HL-60 (cell line): Measurements from ENCODE around the gene RBM18.

ENCODE experiments used
- DNase-seq, 2 experiments: peaks; one replicate each; pipeline ENCODE4 v3.0.0-alpha.2; 2010 to 2020; ENCODE audit warnings: low read depth in 1 of 2, low spot score in 1 of 2
- H3K27ac ChIP-seq: fragments of 250-450 bp; sonication (Bioruptor Pico); replicated peaks from 2 replicates; pipeline ENCODE4 v1.5.1; 2020; ENCODE audit warnings: mild to moderate bottlenecking, moderate library complexity
- H3K27me3 ChIP-seq: fragments of 250-450 bp; sonication (Bioruptor Pico); 2 replicates; pipeline ENCODE4 v1.5.1; 2021; ENCODE audit warnings: mild to moderate bottlenecking, moderate library complexity; ENCODE audit not compliant: insufficient read depth, poor library complexity, severe bottlenecking
- H3K4me3 ChIP-seq: replicated peaks from 2 replicates; pipeline ENCODE4 v1.5.1; 2011; ENCODE audit warnings: mild to moderate bottlenecking, control low read depth, low read length; ENCODE audit not compliant: insufficient read depth
- GABPA ChIP-seq: IDR thresholded peaks from 2 replicates; pipeline ENCODE4 v1.6.1; 2012; ENCODE audit warnings: low read depth
- POLR2AphosphoS5 ChIP-seq: IDR thresholded peaks from 2 replicates; pipeline ENCODE4 v1.6.1; 2012; ENCODE audit warnings: low read depth
- SPI1 ChIP-seq: IDR thresholded peaks from 2 replicates; pipeline ENCODE4 v1.6.1; 2012; ENCODE audit warnings: low read depth, mild to moderate bottlenecking, borderline replicate concordance
- TF ChIP-seq, protein P1 (sequence below): IDR thresholded peaks from 2 replicates; pipeline ENCODE4 v1.6.1; 2012; ENCODE audit warnings: low read depth; ENCODE audit not compliant: insufficient replicate concordance
- TF ChIP-seq, protein P2 (sequence below): IDR thresholded peaks from one replicate; pipeline ENCODE4 v1.5.1; 2011; ENCODE audit warnings: low read length, control low read depth, inconsistent platforms; ENCODE audit not compliant: insufficient read depth

The RBM18 gene

DNA sequence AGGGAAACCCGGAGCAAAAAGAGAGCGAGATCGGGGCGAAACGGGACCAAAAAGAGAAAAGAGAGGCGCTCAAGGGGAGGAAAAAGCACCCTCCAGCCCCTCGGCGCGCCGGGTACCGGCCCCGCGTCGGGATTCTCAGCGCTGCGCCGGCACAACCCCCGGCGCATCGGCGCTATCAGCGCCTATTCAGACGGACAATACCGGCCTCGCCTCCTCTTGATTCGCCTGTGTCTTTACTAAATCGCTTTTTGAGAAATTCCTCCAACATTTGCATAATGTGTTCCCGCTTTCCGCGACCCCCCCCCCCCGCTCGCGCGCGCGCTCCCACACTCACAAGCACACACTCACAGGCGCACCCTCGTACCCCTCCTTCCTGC is 36.5 kb downstream of the RBM18 start:
- peaks cover 76% of the 10 kb centered on the region for H3K27me3 ChIP-seq
- no peak overlapping the region for H3K27ac ChIP-seq
- no peak for DNase-seq
- peak overlapping the region; percentile 23 for H3K4me3 ChIP-seq
- TF ChIP-seq, protein P1, sequence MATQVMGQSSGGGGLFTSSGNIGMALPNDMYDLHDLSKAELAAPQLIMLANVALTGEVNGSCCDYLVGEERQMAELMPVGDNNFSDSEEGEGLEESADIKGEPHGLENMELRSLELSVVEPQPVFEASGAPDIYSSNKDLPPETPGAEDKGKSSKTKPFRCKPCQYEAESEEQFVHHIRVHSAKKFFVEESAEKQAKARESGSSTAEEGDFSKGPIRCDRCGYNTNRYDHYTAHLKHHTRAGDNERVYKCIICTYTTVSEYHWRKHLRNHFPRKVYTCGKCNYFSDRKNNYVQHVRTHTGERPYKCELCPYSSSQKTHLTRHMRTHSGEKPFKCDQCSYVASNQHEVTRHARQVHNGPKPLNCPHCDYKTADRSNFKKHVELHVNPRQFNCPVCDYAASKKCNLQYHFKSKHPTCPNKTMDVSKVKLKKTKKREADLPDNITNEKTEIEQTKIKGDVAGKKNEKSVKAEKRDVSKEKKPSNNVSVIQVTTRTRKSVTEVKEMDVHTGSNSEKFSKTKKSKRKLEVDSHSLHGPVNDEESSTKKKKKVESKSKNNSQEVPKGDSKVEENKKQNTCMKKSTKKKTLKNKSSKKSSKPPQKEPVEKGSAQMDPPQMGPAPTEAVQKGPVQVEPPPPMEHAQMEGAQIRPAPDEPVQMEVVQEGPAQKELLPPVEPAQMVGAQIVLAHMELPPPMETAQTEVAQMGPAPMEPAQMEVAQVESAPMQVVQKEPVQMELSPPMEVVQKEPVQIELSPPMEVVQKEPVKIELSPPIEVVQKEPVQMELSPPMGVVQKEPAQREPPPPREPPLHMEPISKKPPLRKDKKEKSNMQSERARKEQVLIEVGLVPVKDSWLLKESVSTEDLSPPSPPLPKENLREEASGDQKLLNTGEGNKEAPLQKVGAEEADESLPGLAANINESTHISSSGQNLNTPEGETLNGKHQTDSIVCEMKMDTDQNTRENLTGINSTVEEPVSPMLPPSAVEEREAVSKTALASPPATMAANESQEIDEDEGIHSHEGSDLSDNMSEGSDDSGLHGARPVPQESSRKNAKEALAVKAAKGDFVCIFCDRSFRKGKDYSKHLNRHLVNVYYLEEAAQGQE = no peak
- TF ChIP-seq GABPA = no peak
- TF ChIP-seq SPI1 = no peak
- TF ChIP-seq, protein P2, sequence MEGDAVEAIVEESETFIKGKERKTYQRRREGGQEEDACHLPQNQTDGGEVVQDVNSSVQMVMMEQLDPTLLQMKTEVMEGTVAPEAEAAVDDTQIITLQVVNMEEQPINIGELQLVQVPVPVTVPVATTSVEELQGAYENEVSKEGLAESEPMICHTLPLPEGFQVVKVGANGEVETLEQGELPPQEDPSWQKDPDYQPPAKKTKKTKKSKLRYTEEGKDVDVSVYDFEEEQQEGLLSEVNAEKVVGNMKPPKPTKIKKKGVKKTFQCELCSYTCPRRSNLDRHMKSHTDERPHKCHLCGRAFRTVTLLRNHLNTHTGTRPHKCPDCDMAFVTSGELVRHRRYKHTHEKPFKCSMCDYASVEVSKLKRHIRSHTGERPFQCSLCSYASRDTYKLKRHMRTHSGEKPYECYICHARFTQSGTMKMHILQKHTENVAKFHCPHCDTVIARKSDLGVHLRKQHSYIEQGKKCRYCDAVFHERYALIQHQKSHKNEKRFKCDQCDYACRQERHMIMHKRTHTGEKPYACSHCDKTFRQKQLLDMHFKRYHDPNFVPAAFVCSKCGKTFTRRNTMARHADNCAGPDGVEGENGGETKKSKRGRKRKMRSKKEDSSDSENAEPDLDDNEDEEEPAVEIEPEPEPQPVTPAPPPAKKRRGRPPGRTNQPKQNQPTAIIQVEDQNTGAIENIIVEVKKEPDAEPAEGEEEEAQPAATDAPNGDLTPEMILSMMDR = no peak
- TF ChIP-seq POLR2AphosphoS5 = no peak

DNA sequence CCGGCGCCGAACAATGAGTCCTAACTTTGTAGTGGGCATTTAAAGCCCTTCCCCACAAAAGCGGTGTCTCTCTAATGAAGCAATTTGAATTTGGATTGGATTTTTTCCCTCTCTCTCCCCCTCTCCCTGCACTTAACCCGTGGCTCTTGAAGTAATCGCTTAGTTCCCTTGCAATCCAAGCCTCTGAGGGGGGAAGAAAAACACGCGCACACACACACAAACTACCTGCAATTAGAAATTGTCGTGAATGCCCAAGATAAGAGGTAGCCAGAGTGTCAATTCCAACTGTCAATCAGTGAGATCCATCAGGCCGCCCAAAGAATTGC is 37.1 kb downstream of the RBM18 start:
- TF ChIP-seq, protein P1 = no peak
- TF ChIP-seq GABPA (no peak), POLR2AphosphoS5 (no peak), SPI1 (no peak)
- TF ChIP-seq, protein P2 = no peak
- no peak overlapping the region for H3K27ac ChIP-seq
- no peak for DNase-seq
- peaks cover 73% of the 10 kb centered on the region for H3K27me3 ChIP-seq
- no peak overlapping the region for H3K4me3 ChIP-seq

DNA sequence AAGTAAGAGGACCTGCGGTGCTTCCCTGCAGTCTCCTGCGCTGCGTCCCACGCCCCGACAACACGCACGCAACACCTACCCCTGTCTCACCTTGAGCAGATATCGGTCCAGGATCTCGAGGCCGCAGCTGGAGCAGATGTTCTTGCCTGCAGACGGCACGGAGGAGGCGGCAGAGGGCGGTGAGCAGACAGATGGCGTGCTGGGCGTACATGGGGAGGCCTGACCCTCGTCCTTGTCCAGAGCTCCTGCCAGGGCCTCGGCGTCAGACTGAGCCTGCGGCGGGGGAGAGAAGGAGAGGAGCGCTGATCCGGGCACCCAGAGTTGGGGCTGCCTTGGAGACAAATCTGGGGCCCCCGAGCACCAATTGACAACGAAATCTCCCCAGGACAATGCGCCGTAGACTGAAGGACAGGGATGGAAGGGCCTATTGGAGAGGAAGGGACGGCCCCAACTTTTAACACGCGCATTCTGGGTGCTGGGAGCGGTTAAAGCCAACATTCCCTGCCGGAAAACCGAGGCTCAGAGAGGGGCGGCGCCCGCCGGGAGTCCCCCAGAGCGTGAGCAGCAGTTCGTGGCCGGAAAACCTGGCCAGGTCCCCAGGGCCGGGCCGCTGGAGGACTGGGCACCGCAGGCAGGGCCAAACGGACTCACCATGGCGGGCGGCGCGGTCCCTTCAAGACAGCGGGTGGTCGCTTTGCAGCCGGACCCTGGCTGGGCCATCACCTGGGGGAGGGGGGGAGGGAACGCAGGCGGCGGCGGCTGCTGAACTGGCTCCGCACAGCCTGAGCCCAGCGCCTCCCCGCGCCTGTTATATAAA is 37.7 kb downstream of the RBM18 start:
- H3K4me3 ChIP-seq = no peak overlapping the region
- no peak overlapping the region for H3K27ac ChIP-seq
- H3K27me3 ChIP-seq = peaks cover 72% of the 10 kb centered on the region
- TF ChIP-seq, protein P1 = no peak
- TF ChIP-seq POLR2AphosphoS5 (no peak), SPI1 (no peak)
- DNase-seq = no peak
